Breast epithelium (tissue), 4 donors: Measurements from ENCODE around the gene FECH. TPM values are rescaled to one million over a fixed set of nuclear protein-coding genes. Genes with fewer than 3 reads are reported as not detected.
"Not testable (repeated sequence)": the region's sequence is repeated elsewhere in the genome, so short reads cannot be mapped to it uniquely, and the experiment has no call there.

Source experiments
- DNase-seq, 2 donors: peaks; one replicate each; pipeline ENCODE4 v3.0.0-alpha.2; 2019; ENCODE audit warnings: low spot score in 2 of 2
- H3K27ac ChIP-seq, 2 donors: fragments of 200-600 bp; sonication (generic) in 1 of 2; one replicate each; pipeline ENCODE4 v1.5.1; 2016 to 2019; ENCODE audit warnings: mild to moderate bottlenecking in 1 of 2
- H3K27me3 ChIP-seq, 2 donors: fragments of 200-600 bp; sonication (generic) in 1 of 2; one replicate each; pipeline versions ENCODE4 v1.5.1 to v1.6.0; 2017 to 2019; ENCODE audit warnings: control low read depth in 1 of 2, mild to moderate bottlenecking in 1 of 2
- H3K36me3 ChIP-seq: fragments of 200-600 bp; one replicate; pipeline ENCODE4 v1.5.1; 2019
- H3K4me1 ChIP-seq, 2 donors: fragments of 200-600 bp; sonication (generic); one replicate each; pipeline ENCODE4 v1.5.1; 2016 to 2019; ENCODE audit warnings: control low read depth in 1 of 2
- H3K4me3 ChIP-seq, 3 donors: fragments of 200-600 bp; sonication (generic); 1 replicate in 2 of 3; 2 replicates in 1 of 3; pipeline ENCODE4 v1.5.1; 2016 to 2019; ENCODE audit warnings: mild to moderate bottlenecking in 3 of 3, moderate library complexity in 2 of 3
- H3K9me3 ChIP-seq, 2 donors: fragments of 200-600 bp; sonication (generic) in 1 of 2; one replicate each; pipeline ENCODE4 v1.5.1; 2016 to 2019; ENCODE audit warnings: control low read depth in 1 of 2
- POLR2A ChIP-seq: fragments of 450-650 bp; IDR thresholded peaks from one replicate; pipeline ENCODE4 v1.6.1; 2016; ENCODE audit warnings: antibody characterized with exemption, mild to moderate bottlenecking, moderate library complexity
- POLR2AphosphoS5 ChIP-seq, 3 donors: sonication (generic); formaldehyde crosslinking; IDR thresholded peaks; one replicate each; pipeline ENCODE4 v1.6.1; 2017; ENCODE audit warnings: antibody characterized with exemption in 3 of 3
- intact Hi-C: fragments of 100-400 bp; cut with DNase I; formaldehyde crosslinking; loops from one replicate; pipeline ENCODE4 v1.15.1; 2023; ENCODE audit warnings: low total_unique reads
- total RNA-seq, 3 donors: library from RNA; depleted of rRNA; stranded (reverse); fragments of >200 nt; gene quantifications; one replicate each; pipeline ENCODE4 v1.1.0, GENCODE V29; 2016
- TF ChIP-seq, protein P1 (sequence below), 3 donors: fragments of 450-650 bp; IDR thresholded peaks; one replicate each; pipeline ENCODE4 v1.5.1; 2016 to 2017; ENCODE audit warnings: antibody characterized with exemption in 3 of 3, mild to moderate bottlenecking in 3 of 3, moderate library complexity in 3 of 3

Gene FECH
- total RNA-seq, 3 donors from 2014 or later, result 31.1 to 40.2 (median 37.3) TPM

- no peak for DNase-seq
- intact Hi-C loops, result no loop called here
- no peak overlapping the region for H3K4me3 ChIP-seq
- no peaks in the 10 kb centered on the region for H3K36me3 ChIP-seq
- H3K4me1 ChIP-seq, result no peaks in the 10 kb centered on the region
- no peak for TF ChIP-seq POLR2AphosphoS5 (IDR thresholded peaks at IDR 0.05)
- TF ChIP-seq, protein P1, sequence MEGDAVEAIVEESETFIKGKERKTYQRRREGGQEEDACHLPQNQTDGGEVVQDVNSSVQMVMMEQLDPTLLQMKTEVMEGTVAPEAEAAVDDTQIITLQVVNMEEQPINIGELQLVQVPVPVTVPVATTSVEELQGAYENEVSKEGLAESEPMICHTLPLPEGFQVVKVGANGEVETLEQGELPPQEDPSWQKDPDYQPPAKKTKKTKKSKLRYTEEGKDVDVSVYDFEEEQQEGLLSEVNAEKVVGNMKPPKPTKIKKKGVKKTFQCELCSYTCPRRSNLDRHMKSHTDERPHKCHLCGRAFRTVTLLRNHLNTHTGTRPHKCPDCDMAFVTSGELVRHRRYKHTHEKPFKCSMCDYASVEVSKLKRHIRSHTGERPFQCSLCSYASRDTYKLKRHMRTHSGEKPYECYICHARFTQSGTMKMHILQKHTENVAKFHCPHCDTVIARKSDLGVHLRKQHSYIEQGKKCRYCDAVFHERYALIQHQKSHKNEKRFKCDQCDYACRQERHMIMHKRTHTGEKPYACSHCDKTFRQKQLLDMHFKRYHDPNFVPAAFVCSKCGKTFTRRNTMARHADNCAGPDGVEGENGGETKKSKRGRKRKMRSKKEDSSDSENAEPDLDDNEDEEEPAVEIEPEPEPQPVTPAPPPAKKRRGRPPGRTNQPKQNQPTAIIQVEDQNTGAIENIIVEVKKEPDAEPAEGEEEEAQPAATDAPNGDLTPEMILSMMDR (IDR thresholded peaks at IDR 0.05), result no peak
- TF ChIP-seq POLR2A, result no peak
- H3K27me3 ChIP-seq, result no peaks in the 10 kb centered on the region
- H3K9me3 ChIP-seq, result no peaks in the 10 kb centered on the region
- no peak overlapping the region for H3K27ac ChIP-seq
These were observed 33.4 kb upstream of the FECH start for GRCh38 chr18:57619876-57620275.

DNA sequence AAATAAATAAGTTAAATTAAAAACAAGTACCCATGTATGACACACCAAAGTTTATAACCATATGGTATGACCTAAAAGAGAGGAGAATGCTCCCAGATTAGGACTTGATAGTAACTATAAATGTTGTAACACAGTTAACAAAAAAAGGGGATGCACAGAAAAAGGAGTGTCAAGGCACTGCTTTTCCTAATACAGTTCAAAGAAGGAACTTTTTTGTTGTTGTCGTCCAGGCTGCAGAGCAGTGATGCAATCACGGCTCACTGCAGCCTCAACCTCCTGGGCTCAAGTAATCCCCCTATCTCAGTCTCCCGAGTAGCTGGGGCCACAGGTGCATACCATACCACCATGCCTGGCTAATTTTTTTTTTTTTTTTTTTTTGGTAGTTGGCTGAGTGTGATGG is 32.4 kb upstream of the FECH start:
- TF ChIP-seq POLR2A, result no peak
- TF ChIP-seq, protein P1 (IDR thresholded peaks at IDR 0.05), result no peak
- no peak for TF ChIP-seq POLR2AphosphoS5 (IDR thresholded peaks at IDR 0.05)
- no peak for DNase-seq
- Histone ChIP-seq H3K4me3 (no peak overlapping the region), H3K9me3 (no peaks in the 10 kb centered on the region), H3K27me3 (no peaks in the 10 kb centered on the region), H3K4me1 (no peaks in the 10 kb centered on the region), H3K36me3 (peaks cover 4% of the 10 kb centered on the region), H3K27ac (no peak overlapping the region)
- intact Hi-C loops, result no loop called here

- no peaks in the 10 kb centered on the region for H3K36me3 ChIP-seq
These were observed 17.4 kb upstream of the FECH start for GRCh38 chr18:57603871-57604270.

DNA sequence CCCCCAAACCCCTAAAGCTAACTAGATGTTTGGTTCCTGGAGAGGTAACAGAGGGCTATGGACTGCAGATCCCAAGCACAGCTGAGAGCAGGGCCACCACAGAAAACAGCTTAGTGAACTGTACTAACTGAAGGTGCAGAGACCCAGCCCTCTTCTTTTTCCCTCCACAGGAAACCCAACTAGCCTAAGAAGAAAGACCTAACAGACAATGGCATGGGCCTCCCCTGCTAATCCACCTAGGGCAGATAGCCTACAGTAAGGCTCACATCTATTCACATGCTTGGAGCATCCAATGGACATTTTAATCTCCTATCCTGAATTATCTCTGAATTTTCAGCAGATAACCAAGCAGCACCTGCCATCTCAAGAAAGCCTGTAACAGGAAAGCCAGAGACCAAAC is 8.8 kb upstream of the FECH start:
- no peak for DNase-seq
- Histone ChIP-seq H3K9me3 (no peaks in the 10 kb centered on the region), H3K27ac (no peak overlapping the region), H3K4me1 (no peaks in the 10 kb centered on the region), H3K27me3 (no peaks in the 10 kb centered on the region), H3K36me3 (no peaks in the 10 kb centered on the region), H3K4me3 (no peak overlapping the region)
- intact Hi-C loops, result no loop called here
- TF ChIP-seq POLR2A (no peak), POLR2AphosphoS5 (IDR thresholded peaks at IDR 0.05) (no peak)
- TF ChIP-seq, protein P1 (IDR thresholded peaks at IDR 0.05), result no peak

More at GRCh38 chr18:57603871-57604270, 17.4 kb upstream of the FECH start:
- Histone ChIP-seq H3K4me1 (no peaks in the 10 kb centered on the region), H3K27ac (no peak overlapping the region), H3K27me3 (no peaks in the 10 kb centered on the region), H3K4me3 (no peak overlapping the region), H3K9me3 (no peaks in the 10 kb centered on the region)
- TF ChIP-seq, protein P1 (IDR thresholded peaks at IDR 0.05), result no peak
- TF ChIP-seq POLR2AphosphoS5 (IDR thresholded peaks at IDR 0.05) (no peak), POLR2A (no peak)
- DNase-seq, result no peak
- intact Hi-C loops, result no loop called here

DNA sequence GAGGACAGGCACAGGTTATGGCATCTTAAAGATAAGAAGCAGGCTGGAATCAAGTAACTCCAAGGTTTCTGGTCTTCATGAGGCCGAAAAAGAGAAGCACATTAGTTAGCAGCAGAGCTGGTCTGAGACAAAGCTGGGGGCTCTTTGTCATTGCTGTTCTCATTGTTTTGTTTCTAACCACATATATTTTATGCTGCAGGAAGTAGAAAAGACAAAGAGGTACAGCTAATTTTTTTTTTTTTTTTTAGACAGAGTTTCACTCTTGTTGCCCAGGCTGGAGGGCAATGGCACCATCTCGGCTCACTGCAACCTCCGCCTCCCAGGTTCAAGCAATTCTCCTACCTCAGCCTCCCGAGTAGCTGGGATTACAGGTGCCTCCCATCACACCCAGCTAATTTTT is 6.2 kb upstream of the FECH start:
- H3K27me3 ChIP-seq, H3K9me3 ChIP-seq, H3K27ac ChIP-seq, DNase-seq, H3K4me1 ChIP-seq, H3K4me3 ChIP-seq, H3K36me3 ChIP-seq, intact Hi-C loops: not testable (repeated sequence)

DNA sequence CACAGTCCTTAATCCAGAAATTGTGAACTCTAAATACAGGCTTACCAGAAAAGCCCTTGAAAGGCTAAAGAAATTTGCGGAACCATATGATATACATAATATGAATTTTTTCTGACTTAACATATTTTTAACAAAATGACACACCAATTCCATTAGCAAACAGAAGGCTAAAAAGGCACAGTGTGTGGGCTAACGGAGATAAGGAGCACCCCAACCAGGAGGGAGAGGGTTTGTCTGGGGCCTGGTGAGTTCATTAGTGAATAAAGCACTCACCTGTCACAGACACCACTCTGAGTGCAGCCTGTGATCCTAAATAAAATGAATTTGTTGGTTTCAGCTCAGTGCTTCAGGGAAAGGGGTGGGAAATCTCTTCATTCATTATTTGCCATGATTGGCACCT is 2.7 kb upstream of the FECH start:
- H3K9me3 ChIP-seq, result no peaks in the 10 kb centered on the region
- H3K27ac ChIP-seq, result no peak overlapping the region
- no peak for DNase-seq
- peaks cover 0 to 10% of the 10 kb centered on the region in 2 donors for H3K4me1 ChIP-seq
- no peak overlapping the region for H3K4me3 ChIP-seq
- no peaks in the 10 kb centered on the region for H3K27me3 ChIP-seq
- no peaks in the 10 kb centered on the region for H3K36me3 ChIP-seq
- TF ChIP-seq POLR2A (no peak), POLR2AphosphoS5 (IDR thresholded peaks at IDR 0.05) (no peak)
- TF ChIP-seq, protein P1 (IDR thresholded peaks at IDR 0.05), result no peak
- intact Hi-C loops, result no loop called here
